Astrocyte (in vitro differentiated cells and primary cell): ENCODE results near the gene C1QBP. TPM values are rescaled to one million over a fixed set of nuclear protein-coding genes. Genes with fewer than 3 reads are reported as not detected.

Source experiments
- DNase-seq: peaks from one replicate; pipeline ENCODE4 v3.0.0-alpha.2; 2010; ENCODE audit warnings: low read depth
- FAIRE-seq: peaks from 2 replicates; lab custom pipeline; 2011; peaks lifted over from hg19 to GRCh38; lab: Jason Lieb, UNC
- H2AFZ ChIP-seq: 2 replicates; pipeline ENCODE4 v1.6.0; 2012; ENCODE audit warnings: low read depth, low read length, inconsistent platforms
- H3K27ac ChIP-seq: 2 replicates; pipeline ENCODE4 v1.5.1; 2011; ENCODE audit warnings: low read depth, low read length, inconsistent platforms
- H3K27me3 ChIP-seq: 2 replicates; pipeline ENCODE4 v1.6.0; 2011; ENCODE audit warnings: low read length, inconsistent platforms; ENCODE audit not compliant: insufficient read depth
- H3K36me3 ChIP-seq: 2 replicates; pipeline ENCODE4 v1.5.1; 2011; ENCODE audit warnings: low read length, inconsistent platforms; ENCODE audit not compliant: insufficient read depth
- H3K4me1 ChIP-seq: 2 replicates; pipeline ENCODE4 v1.5.1; 2011; ENCODE audit warnings: low read length, inconsistent platforms; ENCODE audit not compliant: insufficient read depth
- H3K4me2 ChIP-seq: 2 replicates; pipeline ENCODE4 v1.6.0; 2012; ENCODE audit warnings: low read length, inconsistent platforms
- H3K4me3 ChIP-seq: 2 replicates; pipeline ENCODE4 v1.5.1; 2011; ENCODE audit warnings: low read depth, mild to moderate bottlenecking, low read length, inconsistent platforms; ENCODE audit not compliant: insufficient read depth
- H3K79me2 ChIP-seq: 2 replicates; pipeline ENCODE4 v1.6.0; 2012; ENCODE audit warnings: mild to moderate bottlenecking, low read length, inconsistent platforms; ENCODE audit not compliant: insufficient read depth
- H3K9ac ChIP-seq: 2 replicates; pipeline ENCODE4 v1.6.0; 2012; ENCODE audit warnings: mild to moderate bottlenecking, low read length, inconsistent platforms
- H3K9me3 ChIP-seq: 2 replicates; pipeline ENCODE4 v1.5.1; 2012; ENCODE audit warnings: low read depth, mild to moderate bottlenecking, low read length, inconsistent platforms; ENCODE audit not compliant: insufficient read depth
- H4K20me1 ChIP-seq: 2 replicates; pipeline ENCODE4 v1.6.0; 2012; ENCODE audit warnings: low read length, inconsistent platforms; ENCODE audit not compliant: insufficient read depth
- H3K27ac Mint-ChIP-seq: one replicate; pipeline ENCODE4 v1.8.0; 2021; ENCODE audit warnings: mild to moderate bottlenecking, mixed read lengths; ENCODE audit not compliant: unreplicated experiment
- H3K27me3 Mint-ChIP-seq: one replicate; pipeline ENCODE4 v1.8.0; 2021; ENCODE audit warnings: low read depth, mixed read lengths; ENCODE audit not compliant: unreplicated experiment
- H3K36me3 Mint-ChIP-seq: one replicate; pipeline ENCODE4 v1.8.0; 2021; ENCODE audit warnings: low read depth, mixed read lengths; ENCODE audit not compliant: unreplicated experiment
- H3K4me1 Mint-ChIP-seq: one replicate; pipeline ENCODE4 v1.8.0; 2021; ENCODE audit warnings: low read depth, mixed read lengths; ENCODE audit not compliant: unreplicated experiment
- H3K4me3 Mint-ChIP-seq: one replicate; pipeline ENCODE4 v1.8.0; 2021; ENCODE audit warnings: mild to moderate bottlenecking, moderate library complexity, mixed read lengths; ENCODE audit not compliant: unreplicated experiment
- H3K9me3 Mint-ChIP-seq: one replicate; pipeline ENCODE4 v1.8.0; 2021; ENCODE audit warnings: mild to moderate bottlenecking, mixed read lengths; ENCODE audit not compliant: unreplicated experiment
- EZH2 ChIP-seq: IDR thresholded peaks from 2 replicates; pipeline ENCODE4 v1.6.1; 2012; ENCODE audit warnings: mild to moderate bottlenecking, low read length, inconsistent platforms; ENCODE audit not compliant: insufficient read depth
- total RNA-seq: library from RNA; stranded (reverse); gene quantifications from 2 replicates; pipeline ENCODE4 v1.2.1, GENCODE V29; 2021
- TF ChIP-seq, protein P1 (sequence below): IDR thresholded peaks from 2 replicates; pipeline ENCODE4 v1.5.1; 2011; ENCODE audit warnings: low read depth, mild to moderate bottlenecking, inconsistent platforms, low read length, moderate library complexity; ENCODE audit not compliant: insufficient read depth

Gene C1QBP
- total RNA-seq, 1 donor from 2014 or later = 162 TPM

- H3K9ac ChIP-seq = no peak overlapping the region
- no peak overlapping the region for H3K4me2 ChIP-seq
- no peaks in the 10 kb centered on the region for H3K4me1 Mint-ChIP-seq
- no peaks in the 10 kb centered on the region for H3K27me3 Mint-ChIP-seq
- no peak overlapping the region for H3K4me3 ChIP-seq
- H4K20me1 ChIP-seq = peaks cover 15% of the 10 kb centered on the region
- no peak for TF ChIP-seq EZH2
- TF ChIP-seq, protein P1, sequence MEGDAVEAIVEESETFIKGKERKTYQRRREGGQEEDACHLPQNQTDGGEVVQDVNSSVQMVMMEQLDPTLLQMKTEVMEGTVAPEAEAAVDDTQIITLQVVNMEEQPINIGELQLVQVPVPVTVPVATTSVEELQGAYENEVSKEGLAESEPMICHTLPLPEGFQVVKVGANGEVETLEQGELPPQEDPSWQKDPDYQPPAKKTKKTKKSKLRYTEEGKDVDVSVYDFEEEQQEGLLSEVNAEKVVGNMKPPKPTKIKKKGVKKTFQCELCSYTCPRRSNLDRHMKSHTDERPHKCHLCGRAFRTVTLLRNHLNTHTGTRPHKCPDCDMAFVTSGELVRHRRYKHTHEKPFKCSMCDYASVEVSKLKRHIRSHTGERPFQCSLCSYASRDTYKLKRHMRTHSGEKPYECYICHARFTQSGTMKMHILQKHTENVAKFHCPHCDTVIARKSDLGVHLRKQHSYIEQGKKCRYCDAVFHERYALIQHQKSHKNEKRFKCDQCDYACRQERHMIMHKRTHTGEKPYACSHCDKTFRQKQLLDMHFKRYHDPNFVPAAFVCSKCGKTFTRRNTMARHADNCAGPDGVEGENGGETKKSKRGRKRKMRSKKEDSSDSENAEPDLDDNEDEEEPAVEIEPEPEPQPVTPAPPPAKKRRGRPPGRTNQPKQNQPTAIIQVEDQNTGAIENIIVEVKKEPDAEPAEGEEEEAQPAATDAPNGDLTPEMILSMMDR = no peak
- H3K27ac Mint-ChIP-seq = no peak overlapping the region
- peaks cover 8% of the 10 kb centered on the region for H3K36me3 Mint-ChIP-seq
- FAIRE-seq (no peak), DNase-seq (no peak)
- H2AFZ ChIP-seq = no peak overlapping the region
- H3K9me3 ChIP-seq = peaks cover 4% of the 10 kb centered on the region
- H3K27me3 ChIP-seq = no peaks in the 10 kb centered on the region
- H3K79me2 ChIP-seq = peaks cover 26% of the 10 kb centered on the region
- H3K9me3 Mint-ChIP-seq = no peaks in the 10 kb centered on the region
- H3K4me1 ChIP-seq = no peaks in the 10 kb centered on the region
- H3K4me3 Mint-ChIP-seq = no peak overlapping the region
- H3K27ac ChIP-seq = no peak overlapping the region
- H3K36me3 ChIP-seq = peaks cover 35% of the 10 kb centered on the region
These were observed 35.0 kb upstream of the C1QBP start for GRCh38 chr17:5473906-5474305.

GRCh38 chr17:5472511-5472910 lies 33.6 kb upstream of the C1QBP start:
- TF ChIP-seq EZH2 = no peak
- TF ChIP-seq, protein P1 = no peak
- no peaks in the 10 kb centered on the region for H3K9me3 ChIP-seq
- Mint-ChIP-seq H3K4me3 (no peak overlapping the region), H3K4me1 (no peaks in the 10 kb centered on the region), H3K36me3 (peaks cover 2% of the 10 kb centered on the region), H3K9me3 (no peaks in the 10 kb centered on the region), H3K27ac (no peak overlapping the region), H3K27me3 (no peaks in the 10 kb centered on the region)
- no peak overlapping the region for H3K27ac ChIP-seq
- H3K4me2 ChIP-seq = no peak overlapping the region
- H3K79me2 ChIP-seq = peaks cover 24% of the 10 kb centered on the region
- H2AFZ ChIP-seq = no peak overlapping the region
- H3K4me3 ChIP-seq = no peak overlapping the region
- H3K36me3 ChIP-seq = peaks cover 21% of the 10 kb centered on the region
- H3K4me1 ChIP-seq = no peaks in the 10 kb centered on the region
- DNase-seq = no peak
- no peak overlapping the region for H3K9ac ChIP-seq
- no peaks in the 10 kb centered on the region for H3K27me3 ChIP-seq
- FAIRE-seq = no peak
- H4K20me1 ChIP-seq = peaks cover 17% of the 10 kb centered on the region

GRCh38 chr17:5468075-5468473 lies 29.1 kb upstream of the C1QBP start:
- H3K27ac Mint-ChIP-seq = peak overlapping the region; percentile 6

More at GRCh38 chr17:5468075-5468473, 29.1 kb upstream of the C1QBP start:
- Histone ChIP-seq H3K9me3 (no peaks in the 10 kb centered on the region), H2AFZ (peak overlapping the region; percentile 90), H4K20me1 (peaks cover 46% of the 10 kb centered on the region), H3K4me1 (peaks cover 7% of the 10 kb centered on the region), H3K27ac (peak overlapping the region; percentile 68), H3K27me3 (no peaks in the 10 kb centered on the region), H3K4me2 (peak overlapping the region; percentile 98), H3K36me3 (no peaks in the 10 kb centered on the region), H3K9ac (peak overlapping the region; percentile 89), H3K4me3 (peak overlapping the region; percentile 96), H3K79me2 (peaks cover 57% of the 10 kb centered on the region)
- DNase-seq (no peak), FAIRE-seq (peak; percentile 17)
- H3K4me1 Mint-ChIP-seq = peaks cover 24% of the 10 kb centered on the region
- H3K9me3 Mint-ChIP-seq = no peaks in the 10 kb centered on the region
- TF ChIP-seq, protein P1 = no peak
- H3K27me3 Mint-ChIP-seq = no peaks in the 10 kb centered on the region
- peak overlapping the region; percentile 90 for H3K4me3 Mint-ChIP-seq
- H3K36me3 Mint-ChIP-seq = no peaks in the 10 kb centered on the region
